NCI-H2171 treated with DMSO at 0.1 percent for 48 hours (cell line): ENCODE measurements around the gene TLR1.
"Not testable (repeated sequence)": the region's sequence is repeated elsewhere in the genome, so short reads cannot be mapped to it uniquely, and the experiment has no call there.

Experiments
- DNase-seq: peaks from one replicate; lab custom pipeline; 2025; lab: John Stamatoyannopoulos, UW

The TLR1 gene

GRCh38 chr4:38804654-38805295, at the start of gene TLR1:
Gene TLR1 (minus strand): TSS chr4:38804791. CDS start chr4:38798831, 5,960 bp downstream.
- peak; percentile 0 for DNase-seq

- no peak for DNase-seq
Observed at GRCh38 chr4:38846015-38846414, 41.4 kb upstream of the TLR1 start.

- DNase-seq: no peak
Observed at GRCh38 chr4:38842994-38843393, 38.4 kb upstream of the TLR1 start.

- DNase-seq: no peak
Observed at GRCh38 chr4:38837849-38838248, 33.3 kb upstream of the TLR1 start.

- no peak for DNase-seq
Observed at GRCh38 chr4:38837334-38837733, 32.7 kb upstream of the TLR1 start.

- no peak for DNase-seq
Observed at GRCh38 chr4:38834570-38834969, 30.0 kb upstream of the TLR1 start.

GRCh38 chr4:38832624-38833528, 28.3 kb upstream of the TLR1 start:
- no peak for DNase-seq

- DNase-seq: no peak
Observed at GRCh38 chr4:38832206-38832605, 27.6 kb upstream of the TLR1 start.

- DNase-seq: no peak
Observed at GRCh38 chr4:38831653-38832052, 27.1 kb upstream of the TLR1 start.

- no peak for DNase-seq
Observed at GRCh38 chr4:38829237-38829636, 24.6 kb upstream of the TLR1 start.

GRCh38 chr4:38823766-38824165, 19.2 kb upstream of the TLR1 start:
- DNase-seq: no peak

GRCh38 chr4:38822748-38823303, 18.2 kb upstream of the TLR1 start:
- DNase-seq: no peak

- no peak for DNase-seq
Observed at GRCh38 chr4:38821739-38822138, 17.1 kb upstream of the TLR1 start.

- DNase-seq: no peak
Observed at GRCh38 chr4:38820329-38821061, 15.9 kb upstream of the TLR1 start.

GRCh38 chr4:38819569-38819968, 15.0 kb upstream of the TLR1 start:
- DNase-seq: no peak

- peak; percentile 4 for DNase-seq
Observed at GRCh38 chr4:38818441-38818976, 13.9 kb upstream of the TLR1 start.

- no peak for DNase-seq
Observed at GRCh38 chr4:38815885-38816782, 11.5 kb upstream of the TLR1 start.

- no peak for DNase-seq
Observed at GRCh38 chr4:38814386-38814785, 9.8 kb upstream of the TLR1 start.

- no peak for DNase-seq
Observed at GRCh38 chr4:38811297-38811696, 6.7 kb upstream of the TLR1 start.

GRCh38 chr4:38807462-38807861, 2.9 kb upstream of the TLR1 start:
- DNase-seq: not testable (repeated sequence)

- not testable (repeated sequence) for DNase-seq
Observed at GRCh38 chr4:38806251-38806650, 1.7 kb upstream of the TLR1 start.
